Measurements from ENCODE around the gene BRD1. TPM values are rescaled to one million over a fixed set of nuclear protein-coding genes. Genes with fewer than 3 reads are reported as not detected.

The BRD1 gene
- total and polyA plus RNA-seq, 7 donors, result 12.6 to 52.6 (median 31.1) TPM

- no peak overlapping the region for H3K4me3 ChIP-seq
- DNase-seq, result no peak
- H3K27ac ChIP-seq, result no peak overlapping the region
- H3K4me1 ChIP-seq, result peaks cover 0 to 8% (median 2%) of the 10 kb centered on the region in 4 donors
- TF ChIP-seq CTCF (IDR thresholded peaks at IDR 0.05) (no peak), POLR2AphosphoS5 (IDR thresholded peaks at IDR 0.05) (no peak), POLR2A (IDR thresholded peaks at IDR 0.05) (no peak), EP300 (IDR thresholded peaks at IDR 0.05) (no peak)
- H3K9me3 ChIP-seq, result no peaks in the 10 kb centered on the region
- WGBS, 2 donors, result 71 to 76% methylated on average over 17 of the region's 17 CpGs
- H3K27me3 ChIP-seq, result peaks cover 8 to 72% (median 23%) of the 10 kb centered on the region in 3 donors
- intact Hi-C loops (cut with DNase I), result no loop called here
- no peaks in the 10 kb centered on the region for H3K36me3 ChIP-seq
These were observed 101.0 kb downstream of the BRD1 start for GRCh38 chr22:49726701-49727101.

- H3K27ac ChIP-seq, result no peak overlapping the region
- no peaks in the 10 kb centered on the region for H3K36me3 ChIP-seq
- DNase-seq, result no peak
- H3K4me1 ChIP-seq, result peaks cover 0 to 8% (median 2%) of the 10 kb centered on the region in 4 donors
- no peak overlapping the region for H3K4me3 ChIP-seq
- H3K9me3 ChIP-seq, result no peaks in the 10 kb centered on the region
- WGBS, 2 donors, result 68 to 84% methylated on average over 10 of the region's 10 CpGs
- H3K27me3 ChIP-seq, result peaks cover 8 to 75% (median 23%) of the 10 kb centered on the region in 3 donors
- intact Hi-C loops (cut with DNase I), result no loop called here
- TF ChIP-seq POLR2AphosphoS5 (IDR thresholded peaks at IDR 0.05) (no peak), POLR2A (IDR thresholded peaks at IDR 0.05) (no peak), EP300 (IDR thresholded peaks at IDR 0.05) (no peak), CTCF (IDR thresholded peaks at IDR 0.05) (no peak)
These were observed 101.5 kb downstream of the BRD1 start for GRCh38 chr22:49726022-49726681.

- no peak overlapping the region for H3K4me3 ChIP-seq
- no peak for DNase-seq
- peaks cover 0 to 8% (median 2%) of the 10 kb centered on the region in 4 donors for H3K4me1 ChIP-seq
- intact Hi-C loops (cut with DNase I), result no loop called here
- TF ChIP-seq POLR2AphosphoS5 (IDR thresholded peaks at IDR 0.05), result no peak
- TF ChIP-seq POLR2A (IDR thresholded peaks at IDR 0.05), result no peak
- TF ChIP-seq CTCF (IDR thresholded peaks at IDR 0.05), result no peak
- no peak for TF ChIP-seq EP300 (IDR thresholded peaks at IDR 0.05)
- WGBS, 2 donors, result 70 to 86% methylated on average over 19 of the region's 19 CpGs
- H3K27ac ChIP-seq, result no peak overlapping the region
- no peaks in the 10 kb centered on the region for H3K36me3 ChIP-seq
- peaks cover 8 to 82% (median 23%) of the 10 kb centered on the region in 3 donors for H3K27me3 ChIP-seq
- no peaks in the 10 kb centered on the region for H3K9me3 ChIP-seq
These were observed 102.2 kb downstream of the BRD1 start for GRCh38 chr22:49725516-49725915.

GRCh38 chr22:49724893-49725489, 102.7 kb downstream of the BRD1 start:
- Histone ChIP-seq H3K36me3 (no peaks in the 10 kb centered on the region), H3K4me3 (peak overlapping the region in 3 of 4 donors; percentile 9 to 31 (median 10)), H3K9me3 (no peaks in the 10 kb centered on the region), H3K27me3 (peaks cover 8 to 84% (median 23%) of the 10 kb centered on the region in 3 donors), H3K27ac (no peak overlapping the region), H3K4me1 (peaks cover 0 to 8% (median 2%) of the 10 kb centered on the region in 4 donors)
- DNase-seq, result no peak
- WGBS, 2 donors, result 7 to 16% methylated on average over 41 of the region's 41 CpGs
- TF ChIP-seq POLR2A (IDR thresholded peaks at IDR 0.05) (no peak), CTCF (IDR thresholded peaks at IDR 0.05) (peak in 1 of 4 experiments; percentile 33), POLR2AphosphoS5 (IDR thresholded peaks at IDR 0.05) (no peak), EP300 (IDR thresholded peaks at IDR 0.05) (no peak)
- intact Hi-C loops (cut with DNase I), result no loop called here

Measured in sigmoid colon (tissue), 7 donors.